GM10266 (cell line): ENCODE results near the gene PPARG.

Experiments
- DNase-seq: peaks from one replicate; pipeline ENCODE4 v3.0.0; 2012; ENCODE audit errors: extremely low spot score
- TF ChIP-seq, protein P1 (sequence below): IDR thresholded peaks from 2 replicates; pipeline ENCODE4 v1.5.1; 2012; ENCODE audit warnings: mild to moderate bottlenecking, low read depth; ENCODE audit not compliant: control insufficient read depth, insufficient read depth; ENCODE audit errors: missing control alignments

The PPARG gene

DNA sequence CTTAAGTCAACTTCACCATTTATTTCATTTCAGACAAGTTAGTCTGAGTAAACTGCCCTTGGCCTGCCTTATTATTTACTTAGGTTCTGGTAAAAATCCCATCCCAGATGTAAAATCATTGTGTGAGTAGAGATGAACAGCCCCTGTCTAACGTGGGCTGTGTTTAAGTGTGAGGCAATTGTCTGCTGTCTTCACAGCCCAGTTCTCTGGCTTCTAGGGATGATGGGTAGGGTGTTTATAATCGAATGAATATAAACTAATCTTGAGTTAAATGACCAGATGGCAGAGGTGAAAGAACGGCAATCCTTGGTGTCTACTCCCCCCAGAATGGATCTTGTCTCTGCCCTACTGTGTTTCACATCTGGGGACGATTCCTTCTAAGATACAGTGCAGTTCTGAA, 20.8 kb downstream of the PPARG start:
- TF ChIP-seq, protein P1, sequence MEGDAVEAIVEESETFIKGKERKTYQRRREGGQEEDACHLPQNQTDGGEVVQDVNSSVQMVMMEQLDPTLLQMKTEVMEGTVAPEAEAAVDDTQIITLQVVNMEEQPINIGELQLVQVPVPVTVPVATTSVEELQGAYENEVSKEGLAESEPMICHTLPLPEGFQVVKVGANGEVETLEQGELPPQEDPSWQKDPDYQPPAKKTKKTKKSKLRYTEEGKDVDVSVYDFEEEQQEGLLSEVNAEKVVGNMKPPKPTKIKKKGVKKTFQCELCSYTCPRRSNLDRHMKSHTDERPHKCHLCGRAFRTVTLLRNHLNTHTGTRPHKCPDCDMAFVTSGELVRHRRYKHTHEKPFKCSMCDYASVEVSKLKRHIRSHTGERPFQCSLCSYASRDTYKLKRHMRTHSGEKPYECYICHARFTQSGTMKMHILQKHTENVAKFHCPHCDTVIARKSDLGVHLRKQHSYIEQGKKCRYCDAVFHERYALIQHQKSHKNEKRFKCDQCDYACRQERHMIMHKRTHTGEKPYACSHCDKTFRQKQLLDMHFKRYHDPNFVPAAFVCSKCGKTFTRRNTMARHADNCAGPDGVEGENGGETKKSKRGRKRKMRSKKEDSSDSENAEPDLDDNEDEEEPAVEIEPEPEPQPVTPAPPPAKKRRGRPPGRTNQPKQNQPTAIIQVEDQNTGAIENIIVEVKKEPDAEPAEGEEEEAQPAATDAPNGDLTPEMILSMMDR = no peak
- DNase-seq = no peak

DNA sequence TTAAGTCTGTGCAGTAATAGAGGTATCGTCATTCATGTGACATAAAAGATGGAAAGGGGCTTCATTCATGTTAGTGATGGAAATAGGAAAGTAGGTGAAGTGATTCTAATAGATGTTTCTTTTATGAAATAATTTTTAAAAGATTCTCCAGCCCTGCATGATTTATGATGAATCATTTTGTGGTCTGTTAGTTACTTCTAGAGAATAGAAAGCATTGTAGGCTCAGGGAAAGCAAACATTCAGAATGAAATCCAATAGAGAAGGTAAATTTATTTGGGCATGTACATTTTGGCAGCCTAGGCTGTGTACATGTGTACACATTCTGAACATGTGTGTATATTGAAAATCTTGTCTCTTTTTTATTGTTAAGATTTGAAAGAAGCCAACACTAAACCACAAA, 23.1 kb downstream of the PPARG start:
- TF ChIP-seq, protein P1 = no peak
- DNase-seq = no peak

DNA sequence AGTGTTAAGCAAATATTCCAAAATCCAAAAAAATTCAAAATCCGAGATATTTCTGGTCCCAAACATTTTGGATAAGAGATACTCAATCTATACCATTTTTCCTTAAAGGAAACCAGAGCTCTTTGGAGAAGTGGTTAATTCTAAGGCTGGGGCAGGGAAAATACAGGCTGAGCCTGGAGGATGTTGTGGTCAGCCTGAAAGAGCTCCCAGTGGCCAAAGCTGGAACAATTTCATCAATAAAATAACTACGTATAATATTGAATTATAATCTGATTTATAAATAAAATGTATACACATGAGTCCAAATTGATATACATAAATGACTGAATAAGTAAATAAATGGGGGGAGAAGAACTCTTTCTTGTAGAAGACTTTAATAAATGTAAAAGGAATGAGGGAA, 24.6 kb downstream of the PPARG start:
- DNase-seq = no peak
- TF ChIP-seq, protein P1 = no peak

DNA sequence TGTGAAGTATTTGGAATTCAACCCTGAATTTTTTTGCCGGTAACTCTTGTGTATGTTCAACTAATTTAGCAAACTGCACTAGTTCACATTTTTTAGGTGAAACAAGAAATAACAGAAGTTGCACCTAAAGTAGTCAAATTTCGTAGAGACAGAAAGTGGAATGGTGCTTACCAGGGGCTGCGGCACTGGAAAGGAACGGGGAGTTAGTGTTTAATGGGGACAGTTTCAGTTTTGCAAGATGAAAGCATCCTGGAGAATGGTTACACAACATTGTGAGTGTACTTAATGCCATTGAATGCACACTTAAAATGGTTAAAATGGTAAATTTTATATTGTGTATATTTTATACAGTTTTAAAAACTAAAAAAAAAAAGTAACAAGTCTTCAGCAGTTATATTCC, 27.4 kb downstream of the PPARG start:
- no peak for DNase-seq
- TF ChIP-seq, protein P1 = no peak

DNA sequence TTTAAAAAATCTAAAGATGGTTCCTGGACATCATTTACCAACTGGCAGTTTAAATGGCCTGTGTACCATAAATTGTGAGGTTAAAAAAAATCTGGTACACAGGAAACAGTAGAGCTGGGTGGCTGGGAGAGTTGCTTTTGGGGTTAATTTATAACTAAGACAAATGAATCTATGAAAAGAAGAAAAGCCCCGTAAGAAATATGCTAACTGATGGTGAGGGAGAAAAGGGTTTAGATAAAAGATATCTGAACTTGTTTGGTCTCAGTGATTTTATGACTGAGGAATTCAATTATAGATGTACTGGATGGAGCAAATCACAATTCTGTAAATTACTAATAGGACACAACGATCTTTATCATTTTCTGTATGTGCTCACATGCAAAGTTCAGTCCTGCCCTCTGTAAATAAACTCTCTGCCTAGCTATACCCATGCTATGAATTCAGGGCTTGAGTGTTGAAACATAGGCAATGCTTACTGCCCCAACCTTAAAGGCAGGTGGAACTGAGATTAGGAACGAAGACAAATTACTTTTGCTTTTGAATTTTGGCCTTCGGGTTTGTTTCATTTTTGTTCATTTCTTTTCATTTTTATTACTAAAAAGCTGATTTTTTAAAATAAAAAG, 28.0 kb downstream of the PPARG start:
- DNase-seq = no peak
- TF ChIP-seq, protein P1 = no peak

DNA sequence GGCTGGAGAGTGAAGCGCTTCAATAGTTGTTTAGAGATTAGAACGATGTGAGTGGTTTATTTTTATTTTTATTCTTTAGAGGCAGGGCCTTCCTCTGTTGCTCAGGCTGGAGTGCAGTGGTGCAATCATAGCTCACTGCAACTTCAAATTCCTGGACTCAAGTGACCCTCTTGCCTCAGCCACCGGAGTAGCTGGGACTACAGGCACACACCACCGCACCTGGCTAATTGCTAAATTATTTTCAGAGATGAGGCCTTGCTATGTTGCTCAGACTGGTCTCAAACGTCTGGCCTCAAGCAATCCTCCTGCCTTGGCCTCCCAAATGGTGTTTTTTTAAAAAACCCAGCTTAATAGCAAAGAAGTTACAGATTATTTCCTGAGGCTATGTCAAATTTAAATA, 29.0 kb downstream of the PPARG start:
- TF ChIP-seq, protein P1 = no peak
- DNase-seq = no peak

DNA sequence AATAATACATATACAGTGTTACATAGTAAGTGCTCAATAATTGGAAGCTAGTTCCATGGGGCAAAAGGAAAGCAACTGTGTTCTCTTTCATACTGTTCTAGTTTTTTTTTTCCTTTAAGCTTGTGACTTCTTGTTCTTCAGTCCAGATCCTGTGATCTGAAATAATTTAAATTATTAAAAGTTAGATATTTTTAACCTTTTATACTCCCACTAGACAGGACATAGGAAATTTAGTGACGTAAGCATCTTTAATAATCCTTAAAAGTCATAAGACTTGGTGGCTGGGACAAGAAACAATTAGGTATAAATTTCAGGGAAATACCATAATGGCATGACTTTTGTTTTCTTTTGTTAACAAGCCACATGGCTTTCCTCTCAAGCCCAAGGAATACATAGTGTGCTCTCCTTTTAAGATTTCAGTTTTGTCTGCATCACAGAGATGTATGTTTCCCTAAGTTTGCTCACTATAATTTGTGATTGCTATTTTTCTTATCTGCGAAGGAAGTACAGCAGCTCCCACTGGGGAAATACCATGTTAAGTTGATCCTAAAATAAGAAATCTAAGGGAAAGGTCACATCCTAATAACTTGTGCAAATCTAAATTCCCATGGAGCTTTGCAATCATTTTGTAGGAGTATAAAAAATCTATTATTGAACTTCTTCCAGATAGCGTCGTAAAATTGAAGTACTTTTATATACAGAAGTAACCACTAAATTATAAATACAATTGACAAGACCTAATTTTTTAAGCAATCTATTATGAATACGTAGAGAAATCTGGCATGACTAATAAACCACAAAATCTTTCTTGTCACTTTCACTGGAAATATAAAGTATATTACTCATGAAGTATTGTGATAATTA, 30.1 kb downstream of the PPARG start:
- DNase-seq = no peak
- TF ChIP-seq, protein P1 = no peak
